DND-41 (cell line): ENCODE data around the gene TTLL11.

Experiments
- EZH2 ChIP-seq: IDR thresholded peaks from 3 replicates; pipeline ENCODE4 v1.6.1; 2012; ENCODE audit warnings: borderline replicate concordance, low read depth, mild to moderate bottlenecking, moderate library complexity, low read length, inconsistent platforms; ENCODE audit not compliant: severe bottlenecking
- TF ChIP-seq, protein P1 (sequence below): IDR thresholded peaks from 2 replicates; pipeline ENCODE4 v1.5.1; 2012; ENCODE audit warnings: borderline replicate concordance, low read length, moderate library complexity, mild to moderate bottlenecking; ENCODE audit not compliant: poor library complexity, severe bottlenecking; ENCODE audit errors: extremely low read depth

DNA sequence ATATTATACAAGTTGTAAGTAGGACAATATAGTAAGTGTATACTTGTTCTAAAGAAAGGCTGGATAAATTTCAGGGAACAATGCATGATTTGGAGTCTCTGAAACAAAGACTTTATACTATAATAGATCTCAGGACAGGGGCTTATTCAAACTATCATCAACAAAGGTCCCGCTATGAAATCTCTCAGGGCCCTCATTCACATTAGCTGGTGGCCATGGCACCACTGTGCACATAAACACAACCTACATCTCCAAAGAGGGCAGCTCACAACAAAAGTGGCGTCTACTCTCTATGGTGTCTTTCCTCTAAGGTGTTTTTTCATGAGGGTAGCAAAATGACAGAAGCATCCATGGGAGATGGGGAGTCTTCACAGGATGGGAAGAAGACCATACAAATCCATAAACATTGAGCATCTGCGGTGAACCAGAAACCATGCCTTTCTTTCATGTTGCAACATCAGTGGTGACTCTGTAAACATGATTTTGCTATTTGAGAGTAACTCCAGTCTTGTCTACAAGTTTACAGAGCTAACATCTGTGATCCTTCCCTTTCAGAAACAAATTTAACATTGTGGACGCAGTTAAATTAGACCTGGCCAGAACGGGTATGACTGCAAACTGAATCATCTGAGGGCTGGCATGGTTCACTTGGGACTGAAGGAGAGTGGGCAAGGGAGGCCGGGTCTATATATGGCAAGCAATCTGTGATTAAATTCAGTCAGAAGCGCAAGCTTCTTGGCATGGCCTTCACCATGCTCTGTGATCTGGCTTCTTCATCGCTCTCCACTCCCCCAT, 5.5 kb downstream of the TTLL11 start:
- TF ChIP-seq, protein P1, sequence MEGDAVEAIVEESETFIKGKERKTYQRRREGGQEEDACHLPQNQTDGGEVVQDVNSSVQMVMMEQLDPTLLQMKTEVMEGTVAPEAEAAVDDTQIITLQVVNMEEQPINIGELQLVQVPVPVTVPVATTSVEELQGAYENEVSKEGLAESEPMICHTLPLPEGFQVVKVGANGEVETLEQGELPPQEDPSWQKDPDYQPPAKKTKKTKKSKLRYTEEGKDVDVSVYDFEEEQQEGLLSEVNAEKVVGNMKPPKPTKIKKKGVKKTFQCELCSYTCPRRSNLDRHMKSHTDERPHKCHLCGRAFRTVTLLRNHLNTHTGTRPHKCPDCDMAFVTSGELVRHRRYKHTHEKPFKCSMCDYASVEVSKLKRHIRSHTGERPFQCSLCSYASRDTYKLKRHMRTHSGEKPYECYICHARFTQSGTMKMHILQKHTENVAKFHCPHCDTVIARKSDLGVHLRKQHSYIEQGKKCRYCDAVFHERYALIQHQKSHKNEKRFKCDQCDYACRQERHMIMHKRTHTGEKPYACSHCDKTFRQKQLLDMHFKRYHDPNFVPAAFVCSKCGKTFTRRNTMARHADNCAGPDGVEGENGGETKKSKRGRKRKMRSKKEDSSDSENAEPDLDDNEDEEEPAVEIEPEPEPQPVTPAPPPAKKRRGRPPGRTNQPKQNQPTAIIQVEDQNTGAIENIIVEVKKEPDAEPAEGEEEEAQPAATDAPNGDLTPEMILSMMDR = no peak
- no peak for TF ChIP-seq EZH2
